ENCODE data around the gene ACSM6. TPM values are rescaled to one million over a fixed set of nuclear protein-coding genes. Genes with fewer than 3 reads are reported as not detected.

ACSM6 gene
- polyA plus RNA-seq, 1 of the 3 experiments (the other 2 are of a cell fraction), result not detected

DNA sequence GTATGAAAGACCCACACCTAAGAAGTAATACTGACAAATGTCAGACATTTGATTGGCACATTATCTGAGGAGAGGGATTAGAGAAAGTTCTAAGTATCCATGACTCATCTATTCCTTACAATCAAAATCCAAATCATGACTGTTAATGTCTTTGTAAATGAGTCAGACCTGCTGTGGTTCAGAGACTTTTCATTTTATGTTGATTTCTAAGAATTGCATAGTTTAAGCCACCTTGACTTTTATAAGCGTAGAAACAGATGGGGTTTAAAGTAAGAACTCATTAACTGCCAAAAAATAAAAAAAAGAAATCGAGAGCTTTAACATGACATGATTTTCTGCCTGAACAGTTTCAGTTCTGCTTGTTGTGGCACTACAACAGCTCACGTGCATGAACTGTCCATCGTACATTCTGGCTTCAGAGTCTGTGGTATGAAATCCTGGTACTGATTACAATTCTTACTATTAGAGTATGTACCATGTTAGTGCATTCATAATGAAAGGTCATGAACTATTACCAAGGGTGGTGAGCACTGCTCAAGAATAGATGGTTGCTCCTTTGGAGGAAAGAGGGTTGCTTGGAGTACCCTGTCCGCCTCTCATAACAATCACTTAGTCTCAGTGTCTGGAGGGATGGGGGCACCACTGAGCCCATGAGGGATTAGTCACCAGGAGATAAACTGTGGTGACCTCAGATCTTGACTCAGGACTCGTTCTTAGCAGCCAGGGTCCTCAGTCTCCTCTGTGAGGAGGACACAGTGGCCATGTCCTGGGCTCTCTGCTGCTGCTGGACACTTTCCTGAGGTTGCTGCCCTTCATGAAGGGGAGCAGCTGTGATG is 42.2 kb downstream of the ACSM6 start:
- 54% methylated on average over 5 of the region's 6 CpGs for WGBS (ENCODE audit: low lambda C conversion rate)
- Histone ChIP-seq H3K36me3 (replicated peaks in 1 of 2; ENCODE audit: control insufficient read depth in 1 of 2, insufficient read depth in 2 of 2, low read length in 1 of 2) (peaks cover 0 to 10% of the 10 kb centered on the region in 2 experiments), H3F3A (replicated peaks; ENCODE audit: insufficient read depth) (peaks cover 19% of the 10 kb centered on the region), H3K27me3 (ENCODE audit: insufficient read depth) (no peaks in the 10 kb centered on the region), H3K9me3 (no peaks in the 10 kb centered on the region), H2AFZ (ENCODE audit: low read depth) (no peak overlapping the region), H3K9ac (peak overlapping the region; percentile 9; the same call in 1 of the 2 replicates), H4K20me1 (ENCODE audit: insufficient read depth) (no peaks in the 10 kb centered on the region), H3K9me2 (no peaks in the 10 kb centered on the region), H3K27ac (ENCODE audit: low read depth in 2 of 2, low read length in 1 of 2) (peak overlapping the region in 1 of 2 experiments; percentile 71; a peak in 2 of 4 replicates), H3K79me2 (ENCODE audit: insufficient read depth) (peaks cover 7% of the 10 kb centered on the region; the same call in 1 of the 2 replicates), H3K4me1 (ENCODE audit: control insufficient read depth in 1 of 2, insufficient read depth in 2 of 2, low read depth in 1 of 2, low read length in 1 of 2) (peaks cover 0 to 8% of the 10 kb centered on the region in 2 experiments; a peak in 2 of 4 replicates), H3K4me3 (ENCODE audit: low read depth in 2 of 2, low read length in 1 of 2) (no peak overlapping the region), H3K4me2 (peak overlapping the region; percentile 39)
- POLR2A ChIA-PET, result no interaction called here
- TF ChIP-seq PBX3 (IDR thresholded peaks at IDR 0.05) (peak; percentile 95), TEAD4 (IDR thresholded peaks at IDR 0.05; ENCODE audit: borderline replicate concordance, insufficient read depth) (peak; percentile 47; the same call in 1 of the 2 replicates), EP300 (IDR thresholded peaks at IDR 0.05; ENCODE audit: borderline replicate concordance in 1 of 2, low read depth in 1 of 2, low read length in 1 of 2) (peak in 1 of 2 experiments; percentile 77; a peak in 2 of 4 replicates), NFIC (IDR thresholded peaks at IDR 0.05; ENCODE audit: borderline replicate concordance) (peak; percentile 18; the same call in 1 of the 2 replicates), EZH2phosphoT487 (IDR thresholded peaks at IDR 0.05; ENCODE audit: borderline replicate concordance, low read depth) (no peak), USF2 (IDR thresholded peaks at IDR 0.05; ENCODE audit: borderline replicate concordance, low read depth, low read length) (no peak), JUND (IDR thresholded peaks at IDR 0.05) (peak; percentile 89), FOSL2 (IDR thresholded peaks at IDR 0.05; ENCODE audit: borderline replicate concordance, low read depth) (peak; percentile 94), TCF12 (IDR thresholded peaks at IDR 0.05) (peak; percentile 76), TAF1 (IDR thresholded peaks at IDR 0.05; ENCODE audit: borderline replicate concordance, low read depth, low read length) (no peak)
- TF ChIP-seq, protein P1, sequence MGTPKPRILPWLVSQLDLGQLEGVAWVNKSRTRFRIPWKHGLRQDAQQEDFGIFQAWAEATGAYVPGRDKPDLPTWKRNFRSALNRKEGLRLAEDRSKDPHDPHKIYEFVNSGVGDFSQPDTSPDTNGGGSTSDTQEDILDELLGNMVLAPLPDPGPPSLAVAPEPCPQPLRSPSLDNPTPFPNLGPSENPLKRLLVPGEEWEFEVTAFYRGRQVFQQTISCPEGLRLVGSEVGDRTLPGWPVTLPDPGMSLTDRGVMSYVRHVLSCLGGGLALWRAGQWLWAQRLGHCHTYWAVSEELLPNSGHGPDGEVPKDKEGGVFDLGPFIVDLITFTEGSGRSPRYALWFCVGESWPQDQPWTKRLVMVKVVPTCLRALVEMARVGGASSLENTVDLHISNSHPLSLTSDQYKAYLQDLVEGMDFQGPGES (IDR thresholded peaks at IDR 0.05; ENCODE audit: low read depth, low read length), result no peak
- DNase-seq, result no peak
- CTCF ChIA-PET, result interaction anchor here (1.3 to 4.2 kb wide), 5 partner anchors 10 to 138 kb away, joined by 4 to 24 read pairs (median 5); no protein-coding TSS in a partner anchor
